Endothelial cell (in vitro differentiated cells): Measurements from ENCODE around the gene RNF220. TPM values are rescaled to one million over a fixed set of nuclear protein-coding genes. Genes with fewer than 3 reads are reported as not detected.

Source experiments
- DNase-seq: peaks from one replicate; pipeline ENCODE4 v3.0.0; 2021; ENCODE audit warnings: low spot score
- H3K27ac Mint-ChIP-seq: one replicate; pipeline ENCODE4 v1.8.0; 2021; ENCODE audit warnings: mixed read lengths, inconsistent platforms; ENCODE audit not compliant: unreplicated experiment
- H3K27me3 Mint-ChIP-seq: one replicate; pipeline ENCODE4 v1.8.0; 2021; ENCODE audit warnings: mild to moderate bottlenecking, moderate library complexity, mixed read lengths, inconsistent platforms; ENCODE audit not compliant: unreplicated experiment
- H3K36me3 Mint-ChIP-seq: one replicate; pipeline ENCODE4 v1.8.0; 2021; ENCODE audit warnings: mild to moderate bottlenecking, low read depth, mixed read lengths, inconsistent platforms; ENCODE audit not compliant: unreplicated experiment
- H3K4me1 Mint-ChIP-seq: one replicate; pipeline ENCODE4 v1.8.0; 2021; ENCODE audit warnings: mild to moderate bottlenecking, mixed read lengths, inconsistent platforms; ENCODE audit not compliant: unreplicated experiment
- H3K4me3 Mint-ChIP-seq: one replicate; pipeline ENCODE4 v1.8.0; 2021; ENCODE audit warnings: mild to moderate bottlenecking, mixed read lengths, inconsistent platforms; ENCODE audit not compliant: unreplicated experiment
- H3K9me3 Mint-ChIP-seq: one replicate; pipeline ENCODE4 v1.8.0; 2021; ENCODE audit warnings: mixed read lengths, inconsistent platforms; ENCODE audit not compliant: unreplicated experiment
- total RNA-seq: library from RNA; stranded (reverse); fragmentation: NEBNext Ultra II Directional; extraction: Animal tissue kit (Norgen Biotek cat#: 25700); gene quantifications from one replicate; pipeline ENCODE4 v1.2.1, GENCODE V29; 2021; ENCODE audit not compliant: unreplicated experiment
- TF ChIP-seq, protein P1 (sequence below): fragments of 200-600 bp; sonication (generic); IDR thresholded peaks from one replicate; pipeline ENCODE4 v1.5.0; 2021; ENCODE audit warnings: antibody characterized with exemption; ENCODE audit not compliant: unreplicated experiment

RNF220 gene
- total RNA-seq, 1 donor from 2014 or later: 87.5 TPM

DNA sequence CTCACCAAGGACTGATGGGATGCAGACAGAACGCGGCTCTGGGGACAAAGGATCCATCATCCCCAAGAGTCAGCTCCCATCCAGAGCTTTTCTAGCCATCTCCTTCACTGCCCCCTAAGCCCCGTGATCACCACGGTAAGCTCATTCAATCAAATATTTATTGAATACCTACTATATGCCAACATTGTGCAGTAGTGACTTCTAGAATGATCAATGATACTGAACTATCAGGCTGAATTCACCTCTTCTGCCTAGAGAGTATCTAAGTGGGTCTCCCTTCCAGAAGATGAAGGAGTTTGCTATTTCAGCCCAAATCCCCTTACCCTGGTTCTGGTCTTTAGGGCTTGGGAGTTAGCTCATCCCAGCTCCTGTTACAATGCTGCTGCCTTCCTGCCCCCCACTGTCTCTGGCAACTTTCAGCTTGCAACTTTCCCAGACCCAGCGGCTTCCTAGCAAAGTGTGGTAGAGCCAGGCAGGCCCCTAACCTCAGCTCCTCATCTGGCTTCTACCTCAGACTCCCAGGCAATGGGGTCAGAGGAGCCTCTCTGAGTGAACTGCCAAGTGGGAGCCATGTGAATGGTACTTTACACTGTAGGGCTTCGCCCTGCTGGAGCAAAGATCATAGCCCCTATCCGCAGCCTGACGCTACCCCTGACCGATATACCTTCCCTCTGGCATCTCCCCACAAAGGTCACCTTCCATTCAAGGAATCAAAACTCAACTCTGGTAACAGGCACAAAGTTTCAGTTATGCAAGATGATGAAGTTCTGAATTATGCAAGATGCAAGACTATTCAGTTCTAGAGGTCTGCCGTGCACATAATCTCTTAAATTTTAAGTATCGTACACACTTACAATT is 248.3 kb downstream of the RNF220 start:
- no peak for DNase-seq
- Mint-ChIP-seq H3K4me3 (peak overlapping the region; percentile 56), H3K27ac (no peak overlapping the region), H3K27me3 (peaks cover 4% of the 10 kb centered on the region), H3K4me1 (peaks cover 5% of the 10 kb centered on the region), H3K9me3 (no peaks in the 10 kb centered on the region), H3K36me3 (peaks cover 26% of the 10 kb centered on the region)
- TF ChIP-seq, protein P1, sequence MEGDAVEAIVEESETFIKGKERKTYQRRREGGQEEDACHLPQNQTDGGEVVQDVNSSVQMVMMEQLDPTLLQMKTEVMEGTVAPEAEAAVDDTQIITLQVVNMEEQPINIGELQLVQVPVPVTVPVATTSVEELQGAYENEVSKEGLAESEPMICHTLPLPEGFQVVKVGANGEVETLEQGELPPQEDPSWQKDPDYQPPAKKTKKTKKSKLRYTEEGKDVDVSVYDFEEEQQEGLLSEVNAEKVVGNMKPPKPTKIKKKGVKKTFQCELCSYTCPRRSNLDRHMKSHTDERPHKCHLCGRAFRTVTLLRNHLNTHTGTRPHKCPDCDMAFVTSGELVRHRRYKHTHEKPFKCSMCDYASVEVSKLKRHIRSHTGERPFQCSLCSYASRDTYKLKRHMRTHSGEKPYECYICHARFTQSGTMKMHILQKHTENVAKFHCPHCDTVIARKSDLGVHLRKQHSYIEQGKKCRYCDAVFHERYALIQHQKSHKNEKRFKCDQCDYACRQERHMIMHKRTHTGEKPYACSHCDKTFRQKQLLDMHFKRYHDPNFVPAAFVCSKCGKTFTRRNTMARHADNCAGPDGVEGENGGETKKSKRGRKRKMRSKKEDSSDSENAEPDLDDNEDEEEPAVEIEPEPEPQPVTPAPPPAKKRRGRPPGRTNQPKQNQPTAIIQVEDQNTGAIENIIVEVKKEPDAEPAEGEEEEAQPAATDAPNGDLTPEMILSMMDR: peak; percentile 21

DNA sequence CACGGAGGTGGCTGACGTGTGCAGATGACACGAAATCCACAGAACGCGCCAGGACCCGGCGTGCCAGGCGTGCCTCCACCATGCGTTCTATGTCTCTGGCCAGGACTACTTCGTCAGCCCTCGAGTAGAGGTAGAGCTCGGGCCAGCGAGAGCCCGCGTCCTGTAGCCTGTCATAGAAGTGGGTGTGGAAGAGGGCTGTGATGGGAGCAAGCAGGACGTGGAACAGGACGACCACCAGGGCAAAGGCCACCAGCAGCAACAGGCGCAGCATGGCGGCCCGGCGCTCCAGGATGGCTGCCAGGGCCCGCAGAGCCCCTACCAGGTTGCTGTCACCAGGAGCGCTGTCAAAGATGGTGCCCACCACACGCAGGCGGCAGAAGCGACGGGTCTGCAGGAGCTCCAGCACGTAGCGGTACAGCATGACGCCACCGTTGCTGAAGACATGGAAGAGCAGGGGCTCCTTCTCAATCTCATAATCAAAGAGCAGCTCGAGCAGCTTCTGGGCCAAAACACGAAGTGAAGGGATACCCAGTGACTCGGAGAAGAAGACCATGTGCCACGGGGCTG is 249.6 kb downstream of the RNF220 start:
- TF ChIP-seq, protein P1: no peak
- H3K4me3 Mint-ChIP-seq: no peak overlapping the region
- no peak overlapping the region for H3K27ac Mint-ChIP-seq
- H3K4me1 Mint-ChIP-seq: peaks cover 2% of the 10 kb centered on the region
- H3K9me3 Mint-ChIP-seq: no peaks in the 10 kb centered on the region
- DNase-seq: no peak
- peaks cover 16% of the 10 kb centered on the region for H3K36me3 Mint-ChIP-seq
- peaks cover 2% of the 10 kb centered on the region for H3K27me3 Mint-ChIP-seq

GRCh38 chr1:44655609-44656008 is 250.6 kb downstream of the RNF220 start:
- H3K4me1 Mint-ChIP-seq: peaks cover 2% of the 10 kb centered on the region
- peak overlapping the region; percentile 37 for H3K27ac Mint-ChIP-seq
- H3K9me3 Mint-ChIP-seq: no peaks in the 10 kb centered on the region

DNA sequence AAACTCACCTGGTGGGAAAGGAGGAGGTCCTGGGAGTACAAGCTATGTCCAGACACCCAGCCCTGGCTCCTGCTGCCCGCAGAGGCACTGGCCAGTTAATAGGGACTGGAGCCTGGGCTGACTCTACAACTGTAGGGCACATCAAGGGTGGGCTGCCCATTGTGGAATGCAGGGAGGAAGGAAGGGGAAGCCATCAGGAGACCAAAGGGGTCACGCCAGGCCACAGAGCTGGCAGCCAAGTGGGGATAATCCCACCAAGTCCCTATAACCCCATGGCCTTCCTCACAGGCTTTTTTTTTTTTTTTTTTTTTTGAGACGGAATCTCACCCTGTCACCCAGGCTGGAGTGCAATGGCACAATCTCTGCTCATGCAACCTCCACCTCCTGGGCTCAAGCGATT is 254.5 kb downstream of the RNF220 start:
- H3K9me3 Mint-ChIP-seq: no peaks in the 10 kb centered on the region
- peaks cover 3% of the 10 kb centered on the region for H3K4me1 Mint-ChIP-seq

More at GRCh38 chr1:44655609-44656008, 250.6 kb downstream of the RNF220 start:
- peak; percentile 49 for DNase-seq
- TF ChIP-seq, protein P1: peak; percentile 58
- Mint-ChIP-seq H3K36me3 (peaks cover 16% of the 10 kb centered on the region), H3K27me3 (peaks cover 2% of the 10 kb centered on the region), H3K4me3 (no peak overlapping the region)

More for the DNA sequence above, 254.5 kb downstream of the RNF220 start:
- Mint-ChIP-seq H3K27ac (no peak overlapping the region), H3K36me3 (peaks cover 5% of the 10 kb centered on the region), H3K4me3 (no peak overlapping the region), H3K27me3 (no peaks in the 10 kb centered on the region)
- DNase-seq: no peak
- TF ChIP-seq, protein P1: no peak
